Gastrocnemius medialis (tissue), 4 donors: Measurements from ENCODE around the gene SEMA4C. TPM values are rescaled to one million over a fixed set of nuclear protein-coding genes. Genes with fewer than 3 reads are reported as not detected.

Experiments used
- ATAC-seq, 2 donors: fragments of 150-250 bp; one replicate each; pipeline ENCODE4 v1.9.1; 2016
- DNase-seq, 2 donors: peaks; one replicate each; pipeline ENCODE4 v3.0.0-alpha.2; 2019
- H3K27ac ChIP-seq, 4 donors: fragments of 200-600 bp; sonication (generic); 1 replicate in 1 of 4; 2 replicates in 3 of 4; pipeline ENCODE4 v1.5.1; 2016 to 2018; ENCODE audit warnings: mild to moderate bottlenecking in 2 of 4, moderate library complexity in 1 of 4
- H3K27me3 ChIP-seq, 3 donors: fragments of 200-600 bp; sonication (generic) in 2 of 3; 1 replicate in 1 of 3; 2 replicates in 2 of 3; pipeline versions ENCODE4 v1.5.1 to v1.6.0; 2016 to 2019; ENCODE audit warnings: mild to moderate bottlenecking in 1 of 3, moderate library complexity in 1 of 3
- H3K36me3 ChIP-seq, 2 donors: fragments of 200-600 bp; sonication (generic) in 1 of 2; one replicate each; pipeline ENCODE4 v1.5.1; 2017 to 2018
- H3K4me1 ChIP-seq, 2 donors: fragments of 200-600 bp; sonication (generic) in 1 of 2; one replicate each; pipeline ENCODE4 v1.5.1; 2016 to 2017; ENCODE audit warnings: mild to moderate bottlenecking in 2 of 2
- H3K4me3 ChIP-seq, 4 donors: fragments of 200-600 bp; sonication (generic) in 3 of 4; 1 replicate in 1 of 4; 2 replicates in 3 of 4; pipeline ENCODE4 v1.5.1; 2016 to 2019; ENCODE audit warnings: mild to moderate bottlenecking in 2 of 4
- H3K9me3 ChIP-seq, 3 donors: fragments of 200-600 bp; sonication (generic) in 2 of 3; 1 replicate in 1 of 3; 2 replicates in 2 of 3; pipeline ENCODE4 v1.5.1; 2016 to 2019
- CTCF ChIP-seq, 5 experiments: fragments of 450-650 bp in 3 of 5; fragments of 200-600 bp in 2 of 5; sonication (generic) in 2 of 5; IDR thresholded peaks in 4 of 5; conservative IDR thresholded peaks in 1 of 5; 1 replicate in 4 of 5; 2 replicates in 1 of 5; pipeline ENCODE4 v1.5.1; 2016 to 2019; ENCODE audit warnings: antibody characterized with exemption in 5 of 5, mild to moderate bottlenecking in 3 of 5, moderate library complexity in 3 of 5
- POLR2A ChIP-seq, 2 donors: fragments of 450-650 bp; IDR thresholded peaks; one replicate each; pipeline ENCODE4 v1.6.1; 2017; ENCODE audit warnings: antibody characterized with exemption in 2 of 2, mild to moderate bottlenecking in 2 of 2, moderate library complexity in 2 of 2
- in situ Hi-C, 4 donors: fragments of 200-750 bp; cut with MboI; loops; one replicate each; pipeline versions ENCODE4 v1.15.0 to v1.8.0; 2017; ENCODE audit warnings: low sequenced_read_pairs in 4 of 4
- intact Hi-C: fragments of 100-400 bp; cut with DNase I; formaldehyde crosslinking; loops from one replicate; pipeline ENCODE4 v1.15.1; 2023; ENCODE audit warnings: low total_unique reads
- total RNA-seq, 4 donors: library from RNA; depleted of rRNA; stranded (reverse); fragments of >200 nt; gene quantifications; one replicate each; pipeline versions ENCODE4 v1.1.0 to v1.2.3, GENCODE V29; 2016

SEMA4C gene
- total RNA-seq, 4 donors from 2014 or later = 3.2 to 8.6 (median 6.5) TPM

- H3K4me1 ChIP-seq = peaks cover 21 to 44% of the 10 kb centered on the region in 2 donors
- in situ Hi-C loops (no loop called here), intact Hi-C loops (loop anchor here (1.0 to 5.0 kb wide), 5 partner anchors 26 to 1320 kb away; partner anchors contain the start of genes ANKRD36 and CNNM3)
- no peaks in the 10 kb centered on the region for H3K9me3 ChIP-seq
- TF ChIP-seq CTCF (IDR thresholded peaks at IDR 0.05 in 4 of 5, conservative IDR thresholded peaks at IDR 0.05 in 1 of 5) = no peak
- TF ChIP-seq POLR2A (IDR thresholded peaks at IDR 0.05) = peak; percentile 83 to 94
- DNase-seq = peak; percentile 96 to 99
- H3K4me3 ChIP-seq = peak overlapping the region; percentile 52 to 65 (median 64)
- peaks cover 0 to 34% of the 10 kb centered on the region in 2 donors for H3K36me3 ChIP-seq
- peak; percentile 71 to 82 for ATAC-seq
- H3K27ac ChIP-seq = peak overlapping the region; percentile 94 to 99 (median 96)
- no peaks in the 10 kb centered on the region for H3K27me3 ChIP-seq
Measured at GRCh38 chr2:96842600-96842999, 27.3 kb downstream of the SEMA4C start.

- ATAC-seq (peak; percentile 0 to 7), DNase-seq (peak in 1 of 2 donors; percentile 69)
- intact Hi-C loops = loop anchor here (1.0 to 5.0 kb wide), 5 partner anchors 26 to 1320 kb away; partner anchors contain the start of genes ANKRD36 and CNNM3
- Histone ChIP-seq H3K27ac (peak overlapping the region; percentile 94 to 99 (median 96)), H3K36me3 (peaks cover 0 to 38% of the 10 kb centered on the region in 2 donors), H3K4me3 (peak overlapping the region; percentile 42 to 64 (median 54)), H3K9me3 (no peaks in the 10 kb centered on the region), H3K4me1 (peaks cover 21 to 44% of the 10 kb centered on the region in 2 donors), H3K27me3 (no peaks in the 10 kb centered on the region)
- TF ChIP-seq CTCF (IDR thresholded peaks at IDR 0.05 in 4 of 5, conservative IDR thresholded peaks at IDR 0.05 in 1 of 5) (no peak), POLR2A (IDR thresholded peaks at IDR 0.05) (no peak)
- in situ Hi-C loops = no loop called here
Measured at GRCh38 chr2:96841701-96842495, 28.0 kb downstream of the SEMA4C start.

- intact Hi-C loops = loop anchor here (5.0 kb wide), 2 partner anchors 272 to 1322 kb away; partner anchors contain the start of gene ANKRD36
- peak overlapping the region in 2 of 4 donors; percentile 58 to 64 for H3K4me3 ChIP-seq
- peaks cover 0 to 38% of the 10 kb centered on the region in 2 donors for H3K36me3 ChIP-seq
- in situ Hi-C loops = no loop called here
- H3K27me3 ChIP-seq = no peaks in the 10 kb centered on the region
- TF ChIP-seq POLR2A (IDR thresholded peaks at IDR 0.05) (no peak), CTCF (IDR thresholded peaks at IDR 0.05 in 4 of 5, conservative IDR thresholded peaks at IDR 0.05 in 1 of 5) (no peak)
- no peaks in the 10 kb centered on the region for H3K9me3 ChIP-seq
- peak overlapping the region; percentile 94 to 99 (median 96) for H3K27ac ChIP-seq
- ATAC-seq (no peak), DNase-seq (peak in 1 of 2 donors; percentile 53)
- peaks cover 21 to 43% of the 10 kb centered on the region in 2 donors for H3K4me1 ChIP-seq
Measured at GRCh38 chr2:96839875-96840850, 29.7 kb downstream of the SEMA4C start.

GRCh38 chr2:96839293-96839874 is 30.5 kb downstream of the SEMA4C start:
- Histone ChIP-seq H3K27ac (peak overlapping the region; percentile 94 to 99 (median 96)), H3K9me3 (no peaks in the 10 kb centered on the region), H3K4me3 (no peak overlapping the region), H3K4me1 (peaks cover 15 to 36% of the 10 kb centered on the region in 2 donors), H3K27me3 (no peaks in the 10 kb centered on the region), H3K36me3 (peaks cover 0 to 38% of the 10 kb centered on the region in 2 donors)
- DNase-seq (peak in 1 of 2 donors; percentile 51), ATAC-seq (no peak)
- in situ Hi-C loops = no loop called here
- TF ChIP-seq POLR2A (IDR thresholded peaks at IDR 0.05) (no peak), CTCF (IDR thresholded peaks at IDR 0.05 in 4 of 5, conservative IDR thresholded peaks at IDR 0.05 in 1 of 5) (no peak)
- intact Hi-C loops = no loop called here
